Heart left ventricle (tissue), 13 donors: ENCODE data around the gene DDB1.

Source experiments
- POLR2A ChIP-seq, 2 donors: fragments of 450-650 bp; IDR thresholded peaks; one replicate each; pipeline ENCODE4 v1.6.1; 2017; ENCODE audit warnings: antibody characterized with exemption in 2 of 2, mild to moderate bottlenecking in 2 of 2, moderate library complexity in 2 of 2
- TF ChIP-seq, protein P1 (sequence below), 12 donors: fragments of 200-600 bp; sonication (generic) in 4 of 12; IDR thresholded peaks; one replicate each; pipeline versions ENCODE4 v1.5.0 to v1.8.0; 2018 to 2022; ENCODE audit warnings: antibody characterized with exemption in 12 of 12, mild to moderate bottlenecking in 5 of 12
- donor health status: ischemic (EF 13 %, LVEDD 7.1; RV severe dilation, severe dysfunction).
- donor health status: DM: no; HTN: yes; CAD: no.
- donor health status: DM: no; HTN: no; CAD: no.
- donor health status: ischemic (EF 25% LVEDD 6.9; RV normal size, moderate dysfunction).
- donor health status: ischemic (EF 25% LVEDD 5.7; RV mildly dilated, moderate dysfunction).
- donor health status: ischemic (EF 35%, LVEDD 5.7; RV mildly dilated, moderate dysfunction).
- donor health status: nonischemic (EF 11% LVEDD 7.7; RV severe dilation, severe dysfunction).
- donor health status: DM: yes; HTN: yes; CAD: no.
- donor health status: PGD.
- donor health status: ischemic (EF 29% LVEDD 5.4; RV normal size, mild dysfunction).
- donor health status: nonischemic (EF 23%, LVEDD 6.1; RV moderate dilation, normal function).

GRCh38 chr11:61267437-61267841 is 65.5 kb downstream of the DDB1 start:
- TF ChIP-seq, protein P1, sequence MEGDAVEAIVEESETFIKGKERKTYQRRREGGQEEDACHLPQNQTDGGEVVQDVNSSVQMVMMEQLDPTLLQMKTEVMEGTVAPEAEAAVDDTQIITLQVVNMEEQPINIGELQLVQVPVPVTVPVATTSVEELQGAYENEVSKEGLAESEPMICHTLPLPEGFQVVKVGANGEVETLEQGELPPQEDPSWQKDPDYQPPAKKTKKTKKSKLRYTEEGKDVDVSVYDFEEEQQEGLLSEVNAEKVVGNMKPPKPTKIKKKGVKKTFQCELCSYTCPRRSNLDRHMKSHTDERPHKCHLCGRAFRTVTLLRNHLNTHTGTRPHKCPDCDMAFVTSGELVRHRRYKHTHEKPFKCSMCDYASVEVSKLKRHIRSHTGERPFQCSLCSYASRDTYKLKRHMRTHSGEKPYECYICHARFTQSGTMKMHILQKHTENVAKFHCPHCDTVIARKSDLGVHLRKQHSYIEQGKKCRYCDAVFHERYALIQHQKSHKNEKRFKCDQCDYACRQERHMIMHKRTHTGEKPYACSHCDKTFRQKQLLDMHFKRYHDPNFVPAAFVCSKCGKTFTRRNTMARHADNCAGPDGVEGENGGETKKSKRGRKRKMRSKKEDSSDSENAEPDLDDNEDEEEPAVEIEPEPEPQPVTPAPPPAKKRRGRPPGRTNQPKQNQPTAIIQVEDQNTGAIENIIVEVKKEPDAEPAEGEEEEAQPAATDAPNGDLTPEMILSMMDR (IDR thresholded peaks at IDR 0.05) = no peak
- TF ChIP-seq POLR2A (IDR thresholded peaks at IDR 0.05) = no peak
